WTC11 (cell line): ENCODE results near the gene CFDP1. TPM values are rescaled to one million over a fixed set of nuclear protein-coding genes. Genes with fewer than 3 reads are reported as not detected.

Experiments
- ATAC-seq: fragments of 200-7000 bp; cut with Tn5 transposase; 2 replicates; pipeline ENCODE4 v1.10.0; 2021; ENCODE audit warnings: mild to moderate bottlenecking, moderate library complexity
- CTCF ChIA-PET: fragments of 300-600 bp; sonication (Branson Sonifier 250); formaldehyde crosslinking; loops from one replicate; lab custom pipeline; 2021; ENCODE audit warnings: antibody characterized with exemption; lab: Charles Lee
- POLR2A ChIA-PET: fragments of 350-600 bp; sonication (Branson Sonifier 250); formaldehyde crosslinking; loops from one replicate; lab custom pipeline; 2021; ENCODE audit warnings: antibody characterized with exemption; lab: Charles Lee
- DNase-seq: peaks from one replicate; pipeline ENCODE4 v3.0.0; 2021; ENCODE audit warnings: low spot score
- H3K27ac Mint-ChIP-seq: 2 replicates; pipeline ENCODE4 v1.8.0; 2021; ENCODE audit warnings: mixed read lengths
- H3K27me3 Mint-ChIP-seq: 2 replicates; pipeline ENCODE4 v1.8.0; 2021; ENCODE audit warnings: low read depth, mild to moderate bottlenecking, moderate library complexity, mixed read lengths
- H3K36me3 Mint-ChIP-seq: 2 replicates; pipeline ENCODE4 v1.8.0; 2021; ENCODE audit warnings: mixed read lengths
- H3K4me1 Mint-ChIP-seq: 2 replicates; pipeline ENCODE4 v1.8.0; 2022; ENCODE audit warnings: mixed read lengths
- H3K4me3 Mint-ChIP-seq: 2 replicates; pipeline ENCODE4 v1.8.0; 2021; ENCODE audit warnings: mild to moderate bottlenecking, moderate library complexity, mixed read lengths
- H3K9me3 Mint-ChIP-seq: 2 replicates; pipeline ENCODE4 v1.8.0; 2021; ENCODE audit warnings: mixed read lengths
- CBFB ChIP-seq: sonication (generic); formaldehyde crosslinking; IDR thresholded peaks from 2 replicates; pipeline ENCODE4 v1.8.1; 2022; ENCODE audit warnings: mild to moderate bottlenecking, low read depth, missing genetic modification reagents
- E2F4 ChIP-seq: sonication (generic); formaldehyde crosslinking; IDR thresholded peaks from 2 replicates; pipeline ENCODE4 v1.8.1; 2022; ENCODE audit warnings: low read depth, mild to moderate bottlenecking, moderate library complexity, missing genetic modification reagents, borderline replicate concordance
- EMX1 ChIP-seq: fragments of 250-450 bp; sonication (Bioruptor Pico); IDR thresholded peaks from 2 replicates; pipeline ENCODE4 v1.8.0; 2021; ENCODE audit warnings: mild to moderate bottlenecking
- GABPB1 ChIP-seq: sonication (generic); formaldehyde crosslinking; IDR thresholded peaks from 2 replicates; pipeline ENCODE4 v1.8.1; 2023; ENCODE audit warnings: mild to moderate bottlenecking, missing genetic modification reagents
- JAZF1 ChIP-seq: fragments of 250-450 bp; sonication (Bioruptor Pico); IDR thresholded peaks from 2 replicates; pipeline ENCODE4 v1.9.0; 2021; ENCODE audit warnings: moderate library complexity, mild to moderate bottlenecking, inconsistent platforms
- JUN ChIP-seq: sonication (generic); formaldehyde crosslinking; IDR thresholded peaks from 2 replicates; pipeline ENCODE4 v1.8.0; 2023; ENCODE audit warnings: mild to moderate bottlenecking, missing genetic modification reagents
- KAT7 ChIP-seq: sonication (generic); formaldehyde crosslinking; IDR thresholded peaks from 2 replicates; pipeline ENCODE4 v1.8.1; 2023; ENCODE audit warnings: missing genetic modification reagents, mild to moderate bottlenecking, borderline replicate concordance
- MAX ChIP-seq: sonication (generic); formaldehyde crosslinking; IDR thresholded peaks from 2 replicates; pipeline ENCODE4 v1.8.0; 2022; ENCODE audit warnings: mild to moderate bottlenecking, missing genetic modification reagents
- MYBL2 ChIP-seq: sonication (generic); formaldehyde crosslinking; IDR thresholded peaks from 2 replicates; pipeline ENCODE4 v1.8.1; 2023; ENCODE audit warnings: mild to moderate bottlenecking, moderate library complexity, missing genetic modification reagents
- NR1H2 ChIP-seq: sonication (generic); formaldehyde crosslinking; IDR thresholded peaks from 2 replicates; pipeline ENCODE4 v1.9.0; 2021; ENCODE audit warnings: mild to moderate bottlenecking, moderate library complexity, missing genetic modification reagents
- PREB ChIP-seq: sonication (generic); formaldehyde crosslinking; IDR thresholded peaks from 2 replicates; pipeline ENCODE4 v1.8.1; 2022; ENCODE audit warnings: mild to moderate bottlenecking, missing genetic modification reagents, moderate library complexity, borderline replicate concordance
- PRRX2 ChIP-seq: fragments of 250-450 bp; sonication (Bioruptor Pico); IDR thresholded peaks from 2 replicates; pipeline ENCODE4 v1.8.0; 2021; ENCODE audit warnings: mild to moderate bottlenecking
- RORB ChIP-seq: fragments of 250-450 bp; sonication (Bioruptor Pico); IDR thresholded peaks from 2 replicates; pipeline ENCODE4 v1.9.0; 2021; ENCODE audit warnings: mild to moderate bottlenecking
- SMAD3 ChIP-seq: sonication (generic); formaldehyde crosslinking; IDR thresholded peaks from 2 replicates; pipeline ENCODE4 v1.8.0; 2022; ENCODE audit warnings: missing genetic modification reagents, mild to moderate bottlenecking, borderline replicate concordance
- TEAD1 ChIP-seq: sonication (generic); formaldehyde crosslinking; IDR thresholded peaks from 2 replicates; pipeline ENCODE4 v1.8.0; 2022; ENCODE audit warnings: mild to moderate bottlenecking, missing genetic modification reagents
- USF2 ChIP-seq: sonication (generic); formaldehyde crosslinking; IDR thresholded peaks from 2 replicates; pipeline ENCODE4 v1.8.1; 2023; ENCODE audit warnings: mild to moderate bottlenecking, missing genetic modification reagents, moderate library complexity
- ZBTB43 ChIP-seq: sonication (generic); formaldehyde crosslinking; IDR thresholded peaks from 2 replicates; pipeline ENCODE4 v1.8.1; 2023; ENCODE audit warnings: mild to moderate bottlenecking, missing genetic modification reagents
- ZNF281 ChIP-seq: sonication (generic); formaldehyde crosslinking; IDR thresholded peaks from 2 replicates; pipeline ENCODE4 v1.8.0; 2023; ENCODE audit warnings: mild to moderate bottlenecking, missing genetic modification reagents
- ZNF396 ChIP-seq: fragments of 250-450 bp; sonication (Bioruptor Pico); IDR thresholded peaks from 2 replicates; pipeline ENCODE4 v1.8.0; 2021; ENCODE audit warnings: mild to moderate bottlenecking, moderate library complexity, borderline replicate concordance
- total RNA-seq: library from RNA; stranded (reverse); gene quantifications from 3 replicates; pipeline ENCODE4 v1.2.3, GENCODE V29; 2021

CFDP1 gene
- total RNA-seq, 1 experiment from 2014 or later = 79.2 TPM

GRCh38 chr16:75475420-75475847 is 42.1 kb upstream of the CFDP1 start:
- no peak for TF ChIP-seq SMAD3 (CRISPR knock-in tag)
- no peak for TF ChIP-seq JUN (CRISPR knock-in tag)
- TF ChIP-seq MAX = no peak
- no peak for TF ChIP-seq ZNF281 (CRISPR knock-in tag)
- TF ChIP-seq E2F4 (CRISPR knock-in tag) = no peak
- no peak for TF ChIP-seq MYBL2
- TF ChIP-seq PREB (CRISPR knock-in tag) = no peak
- TF ChIP-seq EMX1 (CRISPR knock-in tag) = no peak
- no peak for TF ChIP-seq NR1H2
- TF ChIP-seq RORB (CRISPR knock-in tag) = no peak
- TF ChIP-seq PRRX2 (CRISPR knock-in tag) = no peak
- no peak for TF ChIP-seq CBFB (CRISPR knock-in tag)
- TF ChIP-seq ZBTB43 (CRISPR knock-in tag) = no peak
- H3K27me3 Mint-ChIP-seq = no peaks in the 10 kb centered on the region
- H3K9me3 Mint-ChIP-seq = peaks cover 6% of the 10 kb centered on the region; the same call in 1 of the 2 replicates
- no peak for ATAC-seq
- CTCF ChIA-PET = interaction anchor here (0.9 to 1.9 kb wide), 2 partner anchors 42 to 75 kb away, joined by 3 to 9 read pairs; no protein-coding TSS in a partner anchor
- POLR2A ChIA-PET = no interaction called here
- H3K27ac Mint-ChIP-seq = peak overlapping the region; percentile 76
- H3K4me3 Mint-ChIP-seq = no peak overlapping the region
- no peak for DNase-seq
- peaks cover 25% of the 10 kb centered on the region for H3K36me3 Mint-ChIP-seq
- H3K4me1 Mint-ChIP-seq = peaks cover 18% of the 10 kb centered on the region

- H3K27me3 Mint-ChIP-seq = no peaks in the 10 kb centered on the region
- ChIA-PET POLR2A (no interaction called here), CTCF (interaction anchor here (0.9 to 5.1 kb wide), 13 partner anchors 8 to 148 kb away, joined by 3 to 55 read pairs (median 4); partner anchors contain the start of genes CHST6, GABARAPL2 and TMEM170A)
- no peak for ATAC-seq
- TF ChIP-seq ZNF396 (CRISPR knock-in tag) = no peak
- no peak for TF ChIP-seq USF2
- peak; percentile 65 for TF ChIP-seq GABPB1
- no peak for TF ChIP-seq JAZF1 (CRISPR knock-in tag)
- no peak for TF ChIP-seq TEAD1 (CRISPR knock-in tag)
- no peak for TF ChIP-seq KAT7 (CRISPR knock-in tag)
- H3K4me3 Mint-ChIP-seq = no peak overlapping the region
- H3K9me3 Mint-ChIP-seq = peaks cover 6% of the 10 kb centered on the region; the same call in 1 of the 2 replicates
- H3K4me1 Mint-ChIP-seq = peaks cover 23% of the 10 kb centered on the region
- H3K36me3 Mint-ChIP-seq = peaks cover 16% of the 10 kb centered on the region
- H3K27ac Mint-ChIP-seq = peak overlapping the region; percentile 84
- no peak for DNase-seq
These were observed 39.9 kb upstream of the CFDP1 start for GRCh38 chr16:75472908-75473877.
